H1 (cell line): Measurements from ENCODE around the gene TNFRSF13B. TPM values are rescaled to one million over a fixed set of nuclear protein-coding genes. Genes with fewer than 3 reads are reported as not detected.

Experiments used
- BACH1 ChIP-seq: IDR thresholded peaks from 2 replicates; pipeline ENCODE4 v1.6.1; 2012; ENCODE audit warnings: low read length, improper control_type of control experiment
- EZH2 ChIP-seq: fragments of 200-600 bp; sonication (generic); IDR thresholded peaks from 2 replicates; pipeline ENCODE4 v1.7.1; 2012; ENCODE audit warnings: low read depth, mild to moderate bottlenecking, moderate library complexity, low read length, inconsistent platforms; ENCODE audit not compliant: severe bottlenecking
- GTF2F1 ChIP-seq: IDR thresholded peaks from 2 replicates; pipeline ENCODE4 v1.6.1; 2012; ENCODE audit warnings: low read depth, low read length, improper control_type of control experiment, borderline replicate concordance
- polyA plus RNA-seq, 7 experiments: library from polyadenylated mRNA; depleted of rRNA in 3 of 7; stranded (reverse) in 5 of 7; unstranded in 2 of 7; fragments of >200 nt in 5 of 7; fragments of 200-250 nt in 2 of 7; gene quantifications; 1 replicate in 5 of 7; 2 replicates in 1 of 7; 4 replicates in 1 of 7; pipeline versions ENCODE4 v1.2.1 to v1.2.3, GENCODE V29; 2011 to 2013; ENCODE audit warnings: missing spikeins in 2 of 7, mixed read lengths in 2 of 7
- total RNA-seq: library from RNA; stranded (reverse); fragmentation: NEBNext Ultra II Directional; extraction: Animal tissue kit (Norgen Biotek cat#: 25700); gene quantifications from 2 replicates; pipeline ENCODE4 v1.2.1, GENCODE V29; 2021
- TF ChIP-seq, protein P1 (sequence below): fragments of 300-600 bp; sonication (generic); IDR thresholded peaks from 2 replicates; pipeline ENCODE4 v1.7.1; 2012; ENCODE audit warnings: low read length, moderate library complexity, mild to moderate bottlenecking, inconsistent platforms; ENCODE audit not compliant: insufficient replicate concordance

Gene TNFRSF13B
- total and polyA plus RNA-seq, 2 of the 8 experiments (the other 6 are each of a cell fraction or from before 2014, with no cell fraction given), result not detected

DNA sequence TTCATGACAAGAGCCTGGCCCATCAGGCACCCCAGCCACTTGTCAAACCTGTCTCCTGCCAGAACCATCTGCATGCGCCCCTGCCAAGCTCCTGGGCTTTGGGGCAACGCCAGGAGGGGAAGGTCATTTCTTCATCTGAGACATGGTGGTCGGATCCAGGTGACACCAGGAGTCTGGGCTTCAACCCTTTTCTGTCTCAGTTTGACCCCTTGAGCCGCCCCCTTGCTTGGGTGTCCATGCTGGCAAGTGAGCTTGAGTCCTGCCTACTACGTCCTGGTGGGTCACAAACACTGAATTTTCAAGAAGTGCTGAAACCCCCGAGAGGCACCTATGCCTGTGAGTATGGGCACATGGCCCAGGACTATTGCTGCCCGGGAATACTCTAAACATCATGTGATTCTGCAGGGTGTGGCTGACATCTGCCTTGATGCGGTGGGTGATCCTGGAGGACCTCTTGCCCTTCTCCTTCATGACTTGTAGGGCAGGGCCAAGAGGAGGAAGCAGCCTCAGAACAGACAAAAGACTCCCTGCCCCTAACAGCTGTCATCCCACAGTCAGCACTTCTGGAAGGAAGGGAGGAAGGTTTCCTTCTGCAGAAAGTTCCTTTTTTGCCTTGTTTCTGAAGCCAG lies 43.4 kb downstream of the TNFRSF13B start (continued):
- TF ChIP-seq, protein P1, sequence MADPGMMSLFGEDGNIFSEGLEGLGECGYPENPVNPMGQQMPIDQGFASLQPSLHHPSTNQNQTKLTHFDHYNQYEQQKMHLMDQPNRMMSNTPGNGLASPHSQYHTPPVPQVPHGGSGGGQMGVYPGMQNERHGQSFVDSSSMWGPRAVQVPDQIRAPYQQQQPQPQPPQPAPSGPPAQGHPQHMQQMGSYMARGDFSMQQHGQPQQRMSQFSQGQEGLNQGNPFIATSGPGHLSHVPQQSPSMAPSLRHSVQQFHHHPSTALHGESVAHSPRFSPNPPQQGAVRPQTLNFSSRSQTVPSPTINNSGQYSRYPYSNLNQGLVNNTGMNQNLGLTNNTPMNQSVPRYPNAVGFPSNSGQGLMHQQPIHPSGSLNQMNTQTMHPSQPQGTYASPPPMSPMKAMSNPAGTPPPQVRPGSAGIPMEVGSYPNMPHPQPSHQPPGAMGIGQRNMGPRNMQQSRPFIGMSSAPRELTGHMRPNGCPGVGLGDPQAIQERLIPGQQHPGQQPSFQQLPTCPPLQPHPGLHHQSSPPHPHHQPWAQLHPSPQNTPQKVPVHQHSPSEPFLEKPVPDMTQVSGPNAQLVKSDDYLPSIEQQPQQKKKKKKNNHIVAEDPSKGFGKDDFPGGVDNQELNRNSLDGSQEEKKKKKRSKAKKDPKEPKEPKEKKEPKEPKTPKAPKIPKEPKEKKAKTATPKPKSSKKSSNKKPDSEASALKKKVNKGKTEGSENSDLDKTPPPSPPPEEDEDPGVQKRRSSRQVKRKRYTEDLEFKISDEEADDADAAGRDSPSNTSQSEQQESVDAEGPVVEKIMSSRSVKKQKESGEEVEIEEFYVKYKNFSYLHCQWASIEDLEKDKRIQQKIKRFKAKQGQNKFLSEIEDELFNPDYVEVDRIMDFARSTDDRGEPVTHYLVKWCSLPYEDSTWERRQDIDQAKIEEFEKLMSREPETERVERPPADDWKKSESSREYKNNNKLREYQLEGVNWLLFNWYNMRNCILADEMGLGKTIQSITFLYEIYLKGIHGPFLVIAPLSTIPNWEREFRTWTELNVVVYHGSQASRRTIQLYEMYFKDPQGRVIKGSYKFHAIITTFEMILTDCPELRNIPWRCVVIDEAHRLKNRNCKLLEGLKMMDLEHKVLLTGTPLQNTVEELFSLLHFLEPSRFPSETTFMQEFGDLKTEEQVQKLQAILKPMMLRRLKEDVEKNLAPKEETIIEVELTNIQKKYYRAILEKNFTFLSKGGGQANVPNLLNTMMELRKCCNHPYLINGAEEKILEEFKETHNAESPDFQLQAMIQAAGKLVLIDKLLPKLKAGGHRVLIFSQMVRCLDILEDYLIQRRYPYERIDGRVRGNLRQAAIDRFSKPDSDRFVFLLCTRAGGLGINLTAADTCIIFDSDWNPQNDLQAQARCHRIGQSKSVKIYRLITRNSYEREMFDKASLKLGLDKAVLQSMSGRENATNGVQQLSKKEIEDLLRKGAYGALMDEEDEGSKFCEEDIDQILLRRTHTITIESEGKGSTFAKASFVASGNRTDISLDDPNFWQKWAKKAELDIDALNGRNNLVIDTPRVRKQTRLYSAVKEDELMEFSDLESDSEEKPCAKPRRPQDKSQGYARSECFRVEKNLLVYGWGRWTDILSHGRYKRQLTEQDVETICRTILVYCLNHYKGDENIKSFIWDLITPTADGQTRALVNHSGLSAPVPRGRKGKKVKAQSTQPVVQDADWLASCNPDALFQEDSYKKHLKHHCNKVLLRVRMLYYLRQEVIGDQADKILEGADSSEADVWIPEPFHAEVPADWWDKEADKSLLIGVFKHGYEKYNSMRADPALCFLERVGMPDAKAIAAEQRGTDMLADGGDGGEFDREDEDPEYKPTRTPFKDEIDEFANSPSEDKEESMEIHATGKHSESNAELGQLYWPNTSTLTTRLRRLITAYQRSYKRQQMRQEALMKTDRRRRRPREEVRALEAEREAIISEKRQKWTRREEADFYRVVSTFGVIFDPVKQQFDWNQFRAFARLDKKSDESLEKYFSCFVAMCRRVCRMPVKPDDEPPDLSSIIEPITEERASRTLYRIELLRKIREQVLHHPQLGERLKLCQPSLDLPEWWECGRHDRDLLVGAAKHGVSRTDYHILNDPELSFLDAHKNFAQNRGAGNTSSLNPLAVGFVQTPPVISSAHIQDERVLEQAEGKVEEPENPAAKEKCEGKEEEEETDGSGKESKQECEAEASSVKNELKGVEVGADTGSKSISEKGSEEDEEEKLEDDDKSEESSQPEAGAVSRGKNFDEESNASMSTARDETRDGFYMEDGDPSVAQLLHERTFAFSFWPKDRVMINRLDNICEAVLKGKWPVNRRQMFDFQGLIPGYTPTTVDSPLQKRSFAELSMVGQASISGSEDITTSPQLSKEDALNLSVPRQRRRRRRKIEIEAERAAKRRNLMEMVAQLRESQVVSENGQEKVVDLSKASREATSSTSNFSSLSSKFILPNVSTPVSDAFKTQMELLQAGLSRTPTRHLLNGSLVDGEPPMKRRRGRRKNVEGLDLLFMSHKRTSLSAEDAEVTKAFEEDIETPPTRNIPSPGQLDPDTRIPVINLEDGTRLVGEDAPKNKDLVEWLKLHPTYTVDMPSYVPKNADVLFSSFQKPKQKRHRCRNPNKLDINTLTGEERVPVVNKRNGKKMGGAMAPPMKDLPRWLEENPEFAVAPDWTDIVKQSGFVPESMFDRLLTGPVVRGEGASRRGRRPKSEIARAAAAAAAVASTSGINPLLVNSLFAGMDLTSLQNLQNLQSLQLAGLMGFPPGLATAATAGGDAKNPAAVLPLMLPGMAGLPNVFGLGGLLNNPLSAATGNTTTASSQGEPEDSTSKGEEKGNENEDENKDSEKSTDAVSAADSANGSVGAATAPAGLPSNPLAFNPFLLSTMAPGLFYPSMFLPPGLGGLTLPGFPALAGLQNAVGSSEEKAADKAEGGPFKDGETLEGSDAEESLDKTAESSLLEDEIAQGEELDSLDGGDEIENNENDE, result no peak
- TF ChIP-seq EZH2 (no peak), GTF2F1 (no peak), BACH1 (no peak)
